ENCODE measurements around the gene CD19.
"Not testable (repeated sequence)": the region's sequence is repeated elsewhere in the genome, so short reads cannot be mapped to it uniquely, and the experiment has no call there.

The CD19 gene

GRCh38 chr16:28931801-28932225, at the start of gene CD19:
Gene CD19, plus strand, starts transcription at chr16:28931971. Its CDS starts 30 bp downstream, at chr16:28932001.
- no peak for DNase-seq

DNA sequence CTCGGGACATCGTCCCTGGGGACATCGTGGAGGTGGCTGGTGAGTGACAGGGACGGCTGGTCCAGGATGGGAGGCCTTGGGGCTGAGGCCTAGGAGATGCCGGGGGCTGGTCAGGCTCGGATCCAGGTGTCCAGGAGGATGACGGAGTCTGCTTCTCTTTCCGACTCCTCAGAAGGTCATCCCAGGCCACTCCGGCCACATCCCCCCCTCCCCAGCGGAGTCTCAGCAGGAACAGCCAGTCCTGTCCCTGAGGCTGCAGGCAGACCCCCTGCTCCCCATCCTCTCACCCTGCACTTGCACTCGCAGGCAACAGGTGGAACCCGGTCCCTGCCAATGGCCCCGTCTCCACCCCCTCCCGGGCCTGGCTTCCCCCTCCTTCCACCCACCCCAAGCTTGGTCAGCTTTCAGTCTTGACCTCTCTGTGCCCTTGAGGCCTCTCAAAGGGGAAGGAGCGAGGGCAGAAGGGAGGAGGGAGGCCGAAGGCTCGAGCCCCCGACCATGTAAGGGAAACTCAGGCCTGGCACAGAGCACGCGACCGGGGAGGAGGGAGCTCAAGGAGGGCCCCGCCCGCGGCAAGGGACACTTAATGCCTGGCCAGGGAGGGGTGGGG, 49.1 kb upstream of the CD19 start:
- DNase-seq, result no peak

DNA sequence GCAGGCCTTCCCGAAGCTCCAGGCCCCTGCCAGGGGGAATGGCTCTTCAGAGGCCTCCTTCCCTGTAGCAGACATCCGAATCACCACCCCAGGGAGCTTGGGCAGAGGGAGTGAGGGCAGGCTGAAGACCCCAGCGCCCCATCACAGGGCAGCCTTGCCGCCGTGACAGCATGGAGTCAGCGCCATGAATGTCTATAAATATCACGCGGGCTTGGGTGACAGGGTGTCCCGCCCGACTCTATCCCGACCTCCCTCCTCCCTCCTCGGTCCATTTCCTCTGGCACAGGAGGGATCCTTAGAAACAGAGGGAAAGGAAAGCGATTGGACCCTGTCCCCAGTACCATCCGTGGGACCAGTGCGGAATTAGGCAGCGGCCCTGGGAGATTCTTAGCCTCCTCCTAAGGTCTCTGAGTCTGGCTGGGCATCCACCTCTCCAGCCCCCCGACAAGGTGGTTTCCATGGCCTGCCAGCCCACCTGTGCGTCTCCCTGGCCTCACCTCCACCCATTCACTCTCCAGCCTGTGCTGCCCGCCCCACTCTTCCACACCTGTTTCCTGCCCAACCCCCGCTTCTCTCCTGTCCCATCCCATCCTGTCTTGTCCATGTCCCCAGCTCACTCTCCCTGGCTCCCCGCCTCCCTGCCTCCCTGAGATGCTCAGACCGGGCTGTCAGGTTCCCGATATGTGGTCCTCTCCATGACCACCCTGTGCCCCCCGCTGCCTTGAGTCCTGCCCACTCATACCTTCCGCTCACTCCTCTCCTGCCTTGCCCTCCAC, 48.4 kb upstream of the CD19 start:
- no peak for DNase-seq

DNA sequence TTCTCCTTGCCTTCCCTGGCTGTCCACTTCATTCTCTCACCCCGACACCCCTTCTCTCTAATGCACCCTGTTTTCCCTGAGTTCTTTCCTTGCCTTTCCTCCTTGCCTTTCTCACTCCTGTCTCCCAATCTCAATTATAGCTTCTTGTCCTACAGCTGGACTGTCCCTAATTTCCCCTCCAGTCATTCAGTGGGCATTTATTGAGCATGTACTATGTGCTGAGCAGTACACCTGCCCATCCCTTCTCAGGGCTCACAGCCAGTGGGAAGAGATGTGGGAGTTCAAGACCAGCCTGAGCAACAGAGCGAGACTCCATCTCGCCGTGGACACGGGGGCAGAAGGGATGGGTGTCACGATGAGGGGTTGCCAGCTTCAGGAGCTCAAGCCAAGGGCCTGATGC, 47.7 kb upstream of the CD19 start:
- DNase-seq, result no peak

DNA sequence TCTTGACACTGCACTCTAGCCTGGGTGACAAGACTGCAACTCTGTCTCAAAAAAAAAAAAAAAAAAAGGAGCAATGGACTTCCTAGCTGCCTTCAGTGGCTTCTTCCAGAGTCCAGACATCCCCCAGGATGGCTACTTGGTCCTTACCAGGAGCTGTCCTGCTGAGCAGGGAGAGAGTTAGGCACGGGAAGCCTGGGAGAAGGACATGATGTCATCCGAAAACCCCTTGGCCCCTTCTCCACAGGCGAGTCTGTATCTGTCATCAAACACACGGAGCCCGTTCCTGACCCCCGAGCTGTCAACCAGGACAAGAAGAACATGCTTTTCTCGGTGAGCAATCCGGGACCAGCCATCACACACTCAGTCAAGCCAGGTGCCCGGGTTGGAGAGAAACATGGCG, 44.8 kb upstream of the CD19 start:
- DNase-seq, result no peak

DNA sequence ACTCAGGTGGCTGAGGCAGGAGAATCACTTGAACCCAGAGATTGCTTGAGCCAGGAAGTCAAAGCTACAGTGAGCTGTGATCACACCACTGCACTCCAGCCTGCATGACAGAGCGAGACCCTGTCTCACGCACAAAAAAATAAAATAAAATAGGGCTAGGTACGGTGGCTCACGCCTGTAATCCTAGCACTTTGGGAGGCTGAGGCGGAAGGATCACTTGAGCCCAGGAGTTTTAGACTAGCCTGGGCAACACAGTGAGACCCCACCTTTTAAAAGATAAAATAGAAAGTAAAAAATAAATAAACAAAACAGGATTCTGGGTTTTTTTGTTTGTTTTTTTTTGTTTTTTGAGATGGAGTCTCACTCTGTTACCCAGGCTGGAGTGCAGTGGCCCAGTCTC, 41.4 kb upstream of the CD19 start:
- DNase-seq, result not testable (repeated sequence)

DNA sequence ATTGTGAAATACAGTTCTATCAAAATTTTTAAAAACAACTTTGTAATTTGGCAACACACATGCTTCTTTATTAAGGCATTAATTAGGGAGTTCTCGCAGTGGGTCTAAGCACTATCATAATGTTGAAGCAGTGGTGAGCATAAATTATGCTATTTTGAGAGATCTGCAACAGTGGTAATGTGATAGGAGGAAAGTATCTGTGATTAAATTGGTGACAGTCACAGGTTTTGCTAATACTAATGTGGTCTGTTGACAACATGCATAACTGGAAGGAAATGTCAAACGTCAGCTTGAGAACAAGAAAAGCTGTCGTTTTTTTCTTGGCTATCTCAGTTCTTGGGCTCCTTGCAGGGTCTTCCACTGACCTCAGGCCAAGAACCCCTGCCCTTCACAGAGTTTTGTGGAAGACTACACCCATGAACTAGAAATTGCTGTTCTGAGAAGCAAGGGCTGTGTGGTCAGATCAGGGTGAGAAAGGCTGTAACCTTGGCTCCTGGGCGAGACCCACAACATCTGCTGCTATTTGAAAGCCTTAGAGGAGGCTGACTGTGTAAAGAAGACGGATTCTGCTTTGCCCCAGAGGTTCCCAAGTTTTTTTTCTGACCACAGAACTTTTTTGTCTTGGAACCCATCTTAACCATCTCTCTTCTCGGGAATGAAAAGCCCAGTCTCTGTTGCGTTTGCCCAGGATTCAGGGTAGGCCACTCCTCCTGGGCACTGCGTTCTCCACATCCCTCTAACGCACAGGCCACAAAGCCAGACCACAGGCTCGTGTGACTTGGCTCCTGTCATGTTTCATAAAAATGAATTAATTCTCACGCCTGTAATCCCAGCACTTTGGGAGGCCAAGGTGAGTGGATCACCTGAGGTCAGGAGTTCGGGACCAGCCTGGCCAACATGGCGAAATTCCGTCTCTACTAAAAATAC, 39.5 kb upstream of the CD19 start:
- DNase-seq, result no peak

DNA sequence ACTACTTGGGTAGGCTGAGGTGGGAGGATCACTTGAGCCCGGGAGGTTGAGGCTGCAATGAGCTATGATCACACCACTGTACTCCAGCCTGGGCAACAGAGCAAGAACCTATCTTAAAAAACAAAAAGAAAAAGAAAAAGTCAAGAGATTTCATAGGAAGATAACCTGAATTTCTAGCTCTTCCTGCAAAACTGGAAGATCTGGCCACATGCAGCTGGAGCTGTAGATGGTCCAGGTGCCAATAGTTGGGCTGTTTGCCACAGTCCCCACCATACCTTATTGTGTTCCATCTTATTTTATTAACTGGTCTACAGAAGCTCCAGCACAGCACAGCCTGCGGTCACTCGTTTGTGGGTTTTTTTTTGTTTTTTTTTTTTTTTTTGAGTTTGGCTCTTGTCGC, 38.5 kb upstream of the CD19 start:
- DNase-seq, result no peak

DNA sequence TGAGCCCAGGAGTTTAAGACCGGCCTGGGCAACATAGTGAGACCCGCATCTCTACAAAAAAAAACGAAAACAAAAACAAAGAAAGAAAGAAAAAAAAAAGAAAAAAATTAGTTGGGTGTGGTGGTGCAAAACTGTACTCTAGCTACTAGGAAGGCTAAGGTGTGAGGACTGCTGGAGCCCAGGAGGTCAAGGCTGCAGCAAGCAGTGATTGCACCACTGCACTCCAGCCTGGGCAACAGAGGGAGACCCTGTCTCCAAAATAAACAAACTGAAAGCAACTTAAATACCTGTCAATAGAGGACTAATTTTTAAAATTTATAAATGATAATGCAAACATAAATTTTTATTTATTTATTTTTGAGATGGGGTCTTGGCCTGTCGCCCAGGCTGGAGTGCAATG, 36.2 kb upstream of the CD19 start:
- DNase-seq, result no peak

GRCh38 chr16:28897826-28898225, 33.9 kb upstream of the CD19 start:
- DNase-seq, result no peak

DNA sequence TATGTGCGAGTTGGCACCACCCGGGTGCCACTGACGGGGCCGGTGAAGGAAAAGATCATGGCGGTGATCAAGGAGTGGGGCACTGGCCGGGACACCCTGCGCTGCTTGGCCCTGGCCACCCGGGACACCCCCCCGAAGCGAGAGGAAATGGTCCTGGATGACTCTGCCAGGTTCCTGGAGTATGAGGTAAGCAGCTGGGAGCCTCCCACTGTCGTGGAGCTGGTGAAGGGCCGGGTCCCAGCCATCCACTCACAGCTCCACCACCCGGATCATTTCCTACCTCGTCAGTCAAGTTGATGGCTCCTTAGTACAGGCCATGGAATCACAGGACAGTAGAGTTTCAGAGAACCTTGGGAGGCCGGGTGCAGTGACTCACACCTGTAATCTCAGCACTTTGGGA, 33.5 kb upstream of the CD19 start:
- DNase-seq, result no peak

DNA sequence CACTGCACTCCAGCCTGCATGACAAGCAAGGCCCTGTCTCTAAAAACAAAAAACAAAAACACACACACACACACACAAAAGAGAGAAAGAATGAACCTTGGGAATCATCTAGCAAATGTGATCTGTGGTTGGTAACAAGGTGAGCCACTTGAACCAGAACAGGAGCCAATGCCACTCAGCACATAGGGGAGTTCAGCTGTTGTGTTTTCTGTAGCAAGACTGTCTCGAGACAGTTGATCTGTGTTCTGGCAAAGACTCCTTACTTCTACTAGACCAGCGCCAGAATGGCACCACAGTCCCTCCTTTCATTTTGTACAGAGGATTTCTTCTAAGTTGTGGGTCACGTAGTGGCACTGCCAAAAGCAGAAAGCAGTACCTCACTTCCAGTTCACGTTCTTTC, 32.8 kb upstream of the CD19 start:
- DNase-seq, result no peak

GRCh38 chr16:28899882-28900590, 31.7 kb upstream of the CD19 start:
- no peak for DNase-seq

GRCh38 chr16:28900601-28901000, 31.2 kb upstream of the CD19 start:
- DNase-seq, result no peak

- no peak for DNase-seq
Measured at GRCh38 chr16:28901862-28902261, 29.9 kb upstream of the CD19 start.

- no peak for DNase-seq
Measured at GRCh38 chr16:28902909-28903308, 28.9 kb upstream of the CD19 start.

GRCh38 chr16:28903344-28904042, 28.3 kb upstream of the CD19 start:
- no peak for DNase-seq

DNA sequence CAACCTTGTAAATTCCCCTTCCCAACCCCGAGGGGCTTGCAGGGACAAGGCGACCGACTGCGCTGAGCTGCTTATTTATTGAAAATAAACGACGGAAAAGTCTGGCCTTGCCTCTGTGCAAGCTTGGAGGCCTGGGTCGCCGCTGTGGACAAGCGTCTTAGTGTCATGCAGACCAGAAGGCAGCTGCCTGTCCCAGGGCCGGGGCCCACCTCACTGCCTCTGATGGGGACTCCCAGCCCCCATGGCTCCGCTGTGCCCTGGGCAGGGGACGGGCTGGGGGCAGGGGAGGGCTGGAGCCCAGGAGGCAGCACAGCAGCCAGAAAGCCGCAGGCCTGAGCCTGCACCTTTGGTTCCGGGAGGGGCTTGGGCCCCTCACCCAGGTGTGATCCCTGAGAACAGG, 27.4 kb upstream of the CD19 start:
- DNase-seq, result no peak

DNA sequence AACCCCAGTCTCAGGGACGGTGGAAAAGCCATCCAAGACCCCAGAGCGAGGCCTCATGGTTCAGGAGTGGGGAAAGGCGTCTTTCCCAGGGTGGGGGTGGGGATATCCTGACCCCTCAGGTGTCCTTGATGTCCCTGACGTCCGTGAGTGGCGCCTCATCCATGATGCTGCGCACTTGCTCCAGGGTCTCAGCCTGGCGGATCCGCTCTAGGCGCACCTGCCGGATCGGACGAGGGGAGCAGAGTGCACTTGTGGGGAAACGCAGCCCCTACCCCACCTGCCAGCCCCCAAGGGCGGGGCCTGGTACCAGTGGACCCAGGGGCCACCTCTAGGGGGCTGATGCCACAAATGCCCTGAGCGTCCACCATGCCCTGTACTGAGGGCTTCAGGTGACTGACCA, 26.9 kb upstream of the CD19 start:
- DNase-seq, result no peak

- DNase-seq, result no peak
Measured at GRCh38 chr16:28905229-28905754, 26.5 kb upstream of the CD19 start.

DNA sequence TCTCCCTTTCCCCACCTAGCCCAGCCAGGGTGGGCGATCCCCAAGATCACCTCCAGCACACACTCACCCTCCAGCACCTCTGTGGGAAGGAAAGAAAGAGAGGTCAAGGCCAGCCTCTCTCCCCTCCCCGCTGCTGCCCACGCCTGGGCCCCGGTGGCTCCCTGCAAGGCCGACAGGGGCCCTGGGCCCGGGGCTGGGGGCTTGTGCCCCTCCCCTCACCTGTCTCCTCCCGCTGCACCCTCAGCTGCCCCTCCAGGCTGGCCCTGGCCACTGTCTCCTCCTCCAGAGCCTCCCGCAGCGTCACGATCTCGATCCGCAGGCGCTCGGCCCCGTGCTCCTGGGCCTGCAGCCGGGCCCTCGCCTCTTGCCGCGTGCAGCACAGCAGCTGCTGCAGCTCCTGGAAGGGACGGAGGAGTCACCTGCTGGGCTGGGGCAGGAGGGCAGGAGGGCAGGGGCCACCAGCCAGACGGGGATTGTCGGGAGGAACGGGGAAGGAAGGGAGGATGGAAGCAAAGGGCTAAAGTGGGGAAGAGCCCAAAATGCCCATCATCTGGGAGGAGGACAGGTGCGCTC, 25.9 kb upstream of the CD19 start:
- no peak for DNase-seq
